ENCODE data around the gene ZNF416.

GRCh38 chr19:57559404-57560025, 19.2 kb downstream of the ZNF416 start, which contains the start of gene ZNF550:
- TF ChIP-seq, protein P1, sequence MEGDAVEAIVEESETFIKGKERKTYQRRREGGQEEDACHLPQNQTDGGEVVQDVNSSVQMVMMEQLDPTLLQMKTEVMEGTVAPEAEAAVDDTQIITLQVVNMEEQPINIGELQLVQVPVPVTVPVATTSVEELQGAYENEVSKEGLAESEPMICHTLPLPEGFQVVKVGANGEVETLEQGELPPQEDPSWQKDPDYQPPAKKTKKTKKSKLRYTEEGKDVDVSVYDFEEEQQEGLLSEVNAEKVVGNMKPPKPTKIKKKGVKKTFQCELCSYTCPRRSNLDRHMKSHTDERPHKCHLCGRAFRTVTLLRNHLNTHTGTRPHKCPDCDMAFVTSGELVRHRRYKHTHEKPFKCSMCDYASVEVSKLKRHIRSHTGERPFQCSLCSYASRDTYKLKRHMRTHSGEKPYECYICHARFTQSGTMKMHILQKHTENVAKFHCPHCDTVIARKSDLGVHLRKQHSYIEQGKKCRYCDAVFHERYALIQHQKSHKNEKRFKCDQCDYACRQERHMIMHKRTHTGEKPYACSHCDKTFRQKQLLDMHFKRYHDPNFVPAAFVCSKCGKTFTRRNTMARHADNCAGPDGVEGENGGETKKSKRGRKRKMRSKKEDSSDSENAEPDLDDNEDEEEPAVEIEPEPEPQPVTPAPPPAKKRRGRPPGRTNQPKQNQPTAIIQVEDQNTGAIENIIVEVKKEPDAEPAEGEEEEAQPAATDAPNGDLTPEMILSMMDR (conservative IDR thresholded peaks at IDR 0.05), result no peak
- TF ChIP-seq ZFX (IDR thresholded peaks at IDR 0.05), result 0 out of 2 replicates have a peak, but pooled peaks have one; percentile 25
